Transverse colon (tissue), 4 donors: Measurements from ENCODE around the gene PSMB7. TPM values are rescaled to one million over a fixed set of nuclear protein-coding genes. Genes with fewer than 3 reads are reported as not detected.

Experiments
- DNase-seq: peaks from one replicate; pipeline ENCODE4 v3.0.0-alpha.2; 2019
- H3K27ac ChIP-seq, 4 donors: fragments of 200-600 bp; sonication (generic); 2 replicates each; pipeline ENCODE4 v1.5.1; 2016 to 2018; ENCODE audit warnings: inconsistent platforms in 4 of 4
- H3K27me3 ChIP-seq: fragments of 200-600 bp; sonication (generic); 2 replicates; pipeline ENCODE4 v1.5.1; 2017; ENCODE audit warnings: inconsistent platforms
- H3K36me3 ChIP-seq, 4 donors: fragments of 200-600 bp; sonication (generic); 2 replicates each; pipeline ENCODE4 v1.5.1; 2017 to 2019; ENCODE audit warnings: inconsistent platforms in 4 of 4
- H3K4me1 ChIP-seq, 4 donors: fragments of 200-600 bp; sonication (generic); 2 replicates each; pipeline ENCODE4 v1.5.1; 2017 to 2020; ENCODE audit warnings: inconsistent platforms in 4 of 4
- H3K4me3 ChIP-seq, 4 donors: fragments of 200-600 bp; sonication (generic); 1 replicate in 1 of 4; 2 replicates in 3 of 4; pipeline versions ENCODE4 v1.5.1 to v1.6.1; 2017 to 2019; ENCODE audit warnings: inconsistent platforms in 4 of 4
- H3K9me3 ChIP-seq, 2 donors: fragments of 200-600 bp; sonication (generic); 2 replicates each; pipeline ENCODE4 v1.5.1; 2017 to 2019; ENCODE audit warnings: inconsistent platforms in 2 of 2
- CTCF ChIP-seq, 5 experiments: fragments of 200-600 bp in 3 of 5; fragments of 450-650 bp in 2 of 5; sonication (generic) in 3 of 5; IDR thresholded peaks; 1 replicate in 2 of 5; 2 replicates in 3 of 5; pipeline ENCODE4 v1.5.1; 2016 to 2017; ENCODE audit warnings: antibody characterized with exemption in 5 of 5, inconsistent platforms in 3 of 5, mild to moderate bottlenecking in 2 of 5, moderate library complexity in 1 of 5
- EP300 ChIP-seq: sonication (generic); formaldehyde crosslinking; IDR thresholded peaks from one replicate; pipeline ENCODE4 v1.6.1; 2017; ENCODE audit warnings: antibody characterized with exemption, low read depth
- POLR2A ChIP-seq: fragments of 450-650 bp; IDR thresholded peaks from one replicate; pipeline ENCODE4 v1.6.1; 2016; ENCODE audit warnings: antibody characterized with exemption, mild to moderate bottlenecking, moderate library complexity
- POLR2AphosphoS5 ChIP-seq, 3 donors: sonication (generic); formaldehyde crosslinking; IDR thresholded peaks; one replicate each; pipeline ENCODE4 v1.6.1; 2016; ENCODE audit warnings: antibody characterized with exemption in 3 of 3
- WGBS, 2 donors: methylation state at CpG; one replicate each; pipeline ENCODE4 v1.1.5; 2018; ENCODE audit warnings: low coverage in 1 of 2; 5-methylcytosine and 5-hydroxymethylcytosine counted together
- in situ Hi-C, 4 donors: fragments of 200-750 bp; cut with MboI; loops; one replicate each; pipeline versions ENCODE4 v1.15.0 to v1.15.1; 2017; ENCODE audit warnings: low sequenced_read_pairs in 3 of 4, low pct_ligation_motif_present in 1 of 4, low pct_unique_long_range_greater_than_20kb in 1 of 4
- intact Hi-C: fragments of 100-400 bp; cut with DNase I; formaldehyde crosslinking; loops from one replicate; pipeline ENCODE4 v1.15.1; 2023; ENCODE audit warnings: low total_unique reads
- total RNA-seq, 4 donors: library from RNA; depleted of rRNA; stranded (reverse); fragments of >200 nt; gene quantifications; one replicate each; pipeline ENCODE4 v1.1.0, GENCODE V29; 2016

PSMB7 gene
- total RNA-seq, 4 donors from 2014 or later, result 11.6 to 136 (median 51.6) TPM

- H3K36me3 ChIP-seq, result peaks cover 0 to 38% (median 13%) of the 10 kb centered on the region in 4 donors
- intact Hi-C loops, result no loop called here
- no peak for TF ChIP-seq CTCF (IDR thresholded peaks at IDR 0.05)
- no peak for TF ChIP-seq POLR2AphosphoS5 (IDR thresholded peaks at IDR 0.05)
- no peak for TF ChIP-seq EP300
- no peak for TF ChIP-seq POLR2A
Measured at GRCh38 chr9:124353811-124354274, 61.4 kb downstream of the PSMB7 start.

GRCh38 chr9:124353166-124353768 is 62.0 kb downstream of the PSMB7 start:
- Histone ChIP-seq H3K4me3 (no peak overlapping the region), H3K36me3 (peaks cover 0 to 42% (median 16%) of the 10 kb centered on the region in 4 donors), H3K27me3 (no peaks in the 10 kb centered on the region), H3K27ac (no peak overlapping the region), H3K9me3 (no peaks in the 10 kb centered on the region), H3K4me1 (peaks cover 0 to 4% (median 0%) of the 10 kb centered on the region in 4 donors)
- no peak for TF ChIP-seq POLR2AphosphoS5 (IDR thresholded peaks at IDR 0.05)
- no peak for TF ChIP-seq EP300
- whole genome bisulfite sequencing, 2 donors, result 92 to 93% methylated on average over 3 to 7 of the region's 7 CpGs
- no peak for DNase-seq
- intact Hi-C loops (no loop called here), in situ Hi-C loops (no loop called here)

More at GRCh38 chr9:124353811-124354274, 61.4 kb downstream of the PSMB7 start:
- in situ Hi-C loops, result no loop called here
- no peaks in the 10 kb centered on the region for H3K9me3 ChIP-seq
- peaks cover 0 to 4% (median 0%) of the 10 kb centered on the region in 4 donors for H3K4me1 ChIP-seq
- 78 to 100% methylated on average over 1 to 4 of the region's 4 CpGs for WGBS, 2 donors
- no peak for DNase-seq
- H3K4me3 ChIP-seq, result no peak overlapping the region
- H3K27me3 ChIP-seq, result no peaks in the 10 kb centered on the region
- no peak overlapping the region for H3K27ac ChIP-seq

- H3K27me3 ChIP-seq, result no peaks in the 10 kb centered on the region
- no peak for DNase-seq
- TF ChIP-seq CTCF (IDR thresholded peaks at IDR 0.05), result no peak
- no peak for TF ChIP-seq POLR2AphosphoS5 (IDR thresholded peaks at IDR 0.05)
- TF ChIP-seq EP300, result no peak
- TF ChIP-seq POLR2A, result no peak
- in situ Hi-C loops, result no loop called here
- intact Hi-C loops, result no loop called here
- peaks cover 0 to 2% (median 0%) of the 10 kb centered on the region in 4 donors for H3K4me1 ChIP-seq
- no peaks in the 10 kb centered on the region for H3K9me3 ChIP-seq
- no peak overlapping the region for H3K4me3 ChIP-seq
- peaks cover 0 to 49% (median 20%) of the 10 kb centered on the region in 4 donors for H3K36me3 ChIP-seq
- WGBS, 2 donors, result 86 to 87% methylated on average over 5 to 8 of the region's 8 CpGs
- no peak overlapping the region for H3K27ac ChIP-seq
Measured at GRCh38 chr9:124352616-124353015, 62.6 kb downstream of the PSMB7 start.

- in situ Hi-C loops, result no loop called here
- 87 to 96% methylated on average over 6 to 15 of the region's 15 CpGs for WGBS, 2 donors
Measured at GRCh38 chr9:124351672-124352468, 63.4 kb downstream of the PSMB7 start.

More at GRCh38 chr9:124351672-124352468, 63.4 kb downstream of the PSMB7 start:
- Histone ChIP-seq H3K9me3 (no peaks in the 10 kb centered on the region), H3K4me3 (no peak overlapping the region), H3K36me3 (peaks cover 0 to 49% (median 20%) of the 10 kb centered on the region in 4 donors), H3K4me1 (no peaks in the 10 kb centered on the region), H3K27me3 (no peaks in the 10 kb centered on the region), H3K27ac (no peak overlapping the region)
- TF ChIP-seq CTCF (IDR thresholded peaks at IDR 0.05) (no peak), POLR2A (no peak), POLR2AphosphoS5 (IDR thresholded peaks at IDR 0.05) (no peak), EP300 (no peak)
- intact Hi-C loops, result no loop called here
- no peak for DNase-seq
